Tibial artery (tissue), 4 donors: ENCODE data around the gene TMEM174.

Source experiments
- DNase-seq, 2 donors: peaks; one replicate each; pipeline ENCODE4 v3.0.0-alpha.2; 2019
- H3K27ac ChIP-seq, 2 donors: fragments of 200-600 bp; sonication (generic) in 1 of 2; 1 replicate in 1 of 2; 2 replicates in 1 of 2; pipeline ENCODE4 v1.5.1; 2018 to 2019; ENCODE audit warnings: mild to moderate bottlenecking in 1 of 2
- H3K27me3 ChIP-seq, 2 donors: fragments of 200-600 bp; sonication (generic) in 1 of 2; one replicate each; pipeline versions ENCODE4 v1.5.1 to v1.6.0; 2016 to 2019
- H3K36me3 ChIP-seq, 3 donors: fragments of 200-600 bp; sonication (generic) in 2 of 3; one replicate each; pipeline ENCODE4 v1.5.1; 2016 to 2019; ENCODE audit warnings: mild to moderate bottlenecking in 2 of 3
- H3K4me1 ChIP-seq, 4 donors: fragments of 200-600 bp; sonication (generic) in 2 of 4; 1 replicate in 3 of 4; 2 replicates in 1 of 4; pipeline ENCODE4 v1.5.1; 2016 to 2019
- H3K4me3 ChIP-seq, 2 donors: fragments of 200-600 bp; sonication (generic) in 1 of 2; 1 replicate in 1 of 2; 2 replicates in 1 of 2; pipeline ENCODE4 v1.5.1; 2018 to 2019; ENCODE audit warnings: mild to moderate bottlenecking in 2 of 2
- H3K9me3 ChIP-seq, 3 donors: fragments of 200-600 bp; sonication (generic) in 1 of 3; one replicate each; pipeline ENCODE4 v1.5.1; 2016 to 2019
- CTCF ChIP-seq, 2 experiments: fragments of 200-600 bp in 1 of 2; fragments of 450-650 bp in 1 of 2; IDR thresholded peaks; one replicate each; pipeline ENCODE4 v1.5.1; 2017 to 2019; ENCODE audit warnings: antibody characterized with exemption in 2 of 2, mild to moderate bottlenecking in 1 of 2, moderate library complexity in 1 of 2
- intact Hi-C: fragments of 100-400 bp; cut with DNase I; formaldehyde crosslinking; loops from one replicate; pipeline ENCODE4 v1.15.0; 2023; ENCODE audit warnings: low total_unique reads

Gene TMEM174

GRCh38 chr5:73136055-73136562, 36.9 kb upstream of the TMEM174 start:
- no peak for DNase-seq
- H3K4me3 ChIP-seq: no peak overlapping the region

GRCh38 chr5:73137563-73138530, 35.1 kb upstream of the TMEM174 start:
- no peak for TF ChIP-seq CTCF (IDR thresholded peaks at IDR 0.05)
- Histone ChIP-seq H3K27me3 (peaks cover 0 to 27% of the 10 kb centered on the region in 2 donors), H3K9me3 (no peaks in the 10 kb centered on the region), H3K36me3 (no peaks in the 10 kb centered on the region), H3K4me3 (no peak overlapping the region), H3K4me1 (no peaks in the 10 kb centered on the region), H3K27ac (no peak overlapping the region)
- no peak for DNase-seq
- intact Hi-C loops: no loop called here

More at GRCh38 chr5:73136055-73136562, 36.9 kb upstream of the TMEM174 start:
- Histone ChIP-seq H3K27ac (no peak overlapping the region), H3K4me1 (no peaks in the 10 kb centered on the region), H3K27me3 (peaks cover 0 to 27% of the 10 kb centered on the region in 2 donors), H3K9me3 (no peaks in the 10 kb centered on the region), H3K36me3 (no peaks in the 10 kb centered on the region)
- TF ChIP-seq CTCF (IDR thresholded peaks at IDR 0.05): no peak
- intact Hi-C loops: no loop called here

GRCh38 chr5:73139485-73139884, 33.5 kb upstream of the TMEM174 start:
- Histone ChIP-seq H3K27ac (no peak overlapping the region), H3K36me3 (no peaks in the 10 kb centered on the region), H3K27me3 (peaks cover 0 to 27% of the 10 kb centered on the region in 2 donors), H3K4me1 (no peaks in the 10 kb centered on the region), H3K9me3 (no peaks in the 10 kb centered on the region), H3K4me3 (no peak overlapping the region)
- no peak for TF ChIP-seq CTCF (IDR thresholded peaks at IDR 0.05)
- DNase-seq: no peak
- intact Hi-C loops: no loop called here

- intact Hi-C loops: no loop called here
- H3K4me3 ChIP-seq: no peak overlapping the region
- peaks cover 0 to 21% of the 10 kb centered on the region in 2 donors for H3K27me3 ChIP-seq
- H3K4me1 ChIP-seq: no peaks in the 10 kb centered on the region
- no peak overlapping the region for H3K27ac ChIP-seq
- H3K36me3 ChIP-seq: no peaks in the 10 kb centered on the region
- DNase-seq: no peak
- H3K9me3 ChIP-seq: no peaks in the 10 kb centered on the region
- no peak for TF ChIP-seq CTCF (IDR thresholded peaks at IDR 0.05)
Observed at GRCh38 chr5:73140801-73141200, 32.2 kb upstream of the TMEM174 start.

GRCh38 chr5:73142035-73142434, 31.0 kb upstream of the TMEM174 start:
- intact Hi-C loops: no loop called here
- H3K36me3 ChIP-seq: no peaks in the 10 kb centered on the region
- no peak overlapping the region for H3K4me3 ChIP-seq
- no peak for DNase-seq
- H3K27me3 ChIP-seq: peaks cover 0 to 10% of the 10 kb centered on the region in 2 donors
- H3K4me1 ChIP-seq: no peaks in the 10 kb centered on the region
- no peaks in the 10 kb centered on the region for H3K9me3 ChIP-seq
- no peak for TF ChIP-seq CTCF (IDR thresholded peaks at IDR 0.05)
- H3K27ac ChIP-seq: no peak overlapping the region
